HL-60 (cell line): ENCODE measurements around the gene UBE2G1.

Experiments used
- DNase-seq, 2 experiments: peaks; one replicate each; pipeline ENCODE4 v3.0.0-alpha.2; 2010 to 2020; ENCODE audit warnings: low read depth in 1 of 2, low spot score in 1 of 2
- H3K27ac ChIP-seq: fragments of 250-450 bp; sonication (Bioruptor Pico); replicated peaks from 2 replicates; pipeline ENCODE4 v1.5.1; 2020; ENCODE audit warnings: mild to moderate bottlenecking, moderate library complexity
- H3K27me3 ChIP-seq: fragments of 250-450 bp; sonication (Bioruptor Pico); 2 replicates; pipeline ENCODE4 v1.5.1; 2021; ENCODE audit warnings: mild to moderate bottlenecking, moderate library complexity; ENCODE audit not compliant: insufficient read depth, poor library complexity, severe bottlenecking
- H3K4me3 ChIP-seq: replicated peaks from 2 replicates; pipeline ENCODE4 v1.5.1; 2011; ENCODE audit warnings: mild to moderate bottlenecking, control low read depth, low read length; ENCODE audit not compliant: insufficient read depth
- CTCF ChIP-seq: IDR thresholded peaks from one replicate; pipeline ENCODE4 v1.5.1; 2011; ENCODE audit warnings: low read length, control low read depth, inconsistent platforms; ENCODE audit not compliant: insufficient read depth
- GABPA ChIP-seq: IDR thresholded peaks from 2 replicates; pipeline ENCODE4 v1.6.1; 2012; ENCODE audit warnings: low read depth
- POLR2AphosphoS5 ChIP-seq: IDR thresholded peaks from 2 replicates; pipeline ENCODE4 v1.6.1; 2012; ENCODE audit warnings: low read depth
- REST ChIP-seq: IDR thresholded peaks from 2 replicates; pipeline ENCODE4 v1.6.1; 2012; ENCODE audit warnings: low read depth; ENCODE audit not compliant: insufficient replicate concordance
- SPI1 ChIP-seq: IDR thresholded peaks from 2 replicates; pipeline ENCODE4 v1.6.1; 2012; ENCODE audit warnings: low read depth, mild to moderate bottlenecking, borderline replicate concordance

Gene UBE2G1

GRCh38 chr17:4358154-4358553, 8.3 kb downstream of the UBE2G1 start:
- no peak for DNase-seq
- Histone ChIP-seq H3K27me3 (no peaks in the 10 kb centered on the region), H3K27ac (no peak overlapping the region), H3K4me3 (no peak overlapping the region)
- no peak for TF ChIP-seq CTCF
- no peak for TF ChIP-seq GABPA
- no peak for TF ChIP-seq REST
- no peak for TF ChIP-seq POLR2AphosphoS5
- TF ChIP-seq SPI1, result no peak

GRCh38 chr17:4357671-4358070, 8.8 kb downstream of the UBE2G1 start:
- no peak overlapping the region for H3K27ac ChIP-seq
- H3K4me3 ChIP-seq, result no peak overlapping the region
- TF ChIP-seq REST (no peak), SPI1 (no peak), CTCF (no peak), GABPA (no peak), POLR2AphosphoS5 (no peak)
- DNase-seq, result no peak
- no peaks in the 10 kb centered on the region for H3K27me3 ChIP-seq

GRCh38 chr17:4357030-4357628, 9.3 kb downstream of the UBE2G1 start:
- Histone ChIP-seq H3K27me3 (no peaks in the 10 kb centered on the region), H3K27ac (no peak overlapping the region), H3K4me3 (no peak overlapping the region)
- no peak for TF ChIP-seq POLR2AphosphoS5
- no peak for TF ChIP-seq REST
- TF ChIP-seq GABPA, result no peak
- no peak for TF ChIP-seq CTCF
- DNase-seq, result no peak
